Measurements from ENCODE around the gene HNRNPUL2. TPM values are rescaled to one million over a fixed set of nuclear protein-coding genes. Genes with fewer than 3 reads are reported as not detected.
A peak's percentile ranks its signal among the peaks of the same experiment; 100 is the strongest.

Gene HNRNPUL2
- total and polyA plus RNA-seq, 12 donors, result 9.6 to 40.2 (median 23.3) TPM

GRCh38 chr11:62755086-62755615 lies 27.9 kb upstream of the HNRNPUL2 start:
- no peaks in the 10 kb centered on the region for H3K9me3 ChIP-seq (replicated peaks in 1 of 3)
- intact Hi-C loops (cut with DNase I), result no loop called here
- peaks cover 0 to 9% of the 10 kb centered on the region in 2 donors for H3K36me3 ChIP-seq (replicated peaks in 1 of 2)
- H3K4me1 ChIP-seq (replicated peaks in 1 of 2), result peaks cover 5 to 16% of the 10 kb centered on the region in 2 donors
- no peak for DNase-seq
- no peak overlapping the region for H3K4me3 ChIP-seq
- no peaks in the 10 kb centered on the region for H3K27me3 ChIP-seq
- TF ChIP-seq POLR2A (IDR thresholded peaks at IDR 0.05), result no peak
- no peak for TF ChIP-seq CTCF (IDR thresholded peaks at IDR 0.05)
- no peak overlapping the region for H3K27ac ChIP-seq
- WGBS, 4 donors, result 76 to 83% (median 80%) methylated on average over 10 of the region's 10 CpGs

GRCh38 chr11:62753736-62754603 lies 26.7 kb upstream of the HNRNPUL2 start, which contains the start of gene ZBTB3:
Gene ZBTB3 (minus strand): TSS chr11:62754160. CDS start chr11:62753664, 496 bp downstream.
- H3K36me3 ChIP-seq (replicated peaks in 1 of 2), result peaks cover 0 to 11% of the 10 kb centered on the region in 2 donors
- 1% methylated on average over 44 to 47 of the region's 47 CpGs for WGBS, 4 donors

GRCh38 chr11:62752994-62753735 lies 25.9 kb upstream of the HNRNPUL2 start:
- no peaks in the 10 kb centered on the region for H3K9me3 ChIP-seq (replicated peaks in 1 of 3)
- H3K4me3 ChIP-seq, result peak overlapping the region in 2 of 4 donors; percentile 80 to 83
- DNase-seq, result peak in 1 of 7 donors; percentile 35
- H3K27me3 ChIP-seq, result no peaks in the 10 kb centered on the region
- WGBS, 4 donors, result 81 to 93% (median 83%) methylated on average over 10 to 15 of the region's 15 CpGs
- peaks cover 0 to 13% of the 10 kb centered on the region in 2 donors for H3K36me3 ChIP-seq (replicated peaks in 1 of 2)
- H3K27ac ChIP-seq, result peak overlapping the region in 3 of 5 donors; percentile 90 to 97 (median 91)
- peaks cover 5 to 16% of the 10 kb centered on the region in 2 donors for H3K4me1 ChIP-seq (replicated peaks in 1 of 2)
- intact Hi-C loops (cut with DNase I), result no loop called here
- no peak for TF ChIP-seq POLR2A (IDR thresholded peaks at IDR 0.05)
- no peak for TF ChIP-seq CTCF (IDR thresholded peaks at IDR 0.05)

More at GRCh38 chr11:62753736-62754603, 26.7 kb upstream of the HNRNPUL2 start, which contains the start of gene ZBTB3:
- peak within 1 kb of the TSS; percentile 87 to 97 (median 91) for H3K27ac ChIP-seq
- peak within 1 kb of the TSS in 3 of 4 donors; percentile 68 to 83 (median 80) for H3K4me3 ChIP-seq
- DNase-seq, result peak; percentile 96 to 99 (median 99)
- H3K27me3 ChIP-seq, result no peaks in the 10 kb centered on the region
- no peaks in the 10 kb centered on the region for H3K9me3 ChIP-seq (replicated peaks in 1 of 3)
- peaks cover 5 to 16% of the 10 kb centered on the region in 2 donors for H3K4me1 ChIP-seq (replicated peaks in 1 of 2)
- peak in 3 of 6 experiments; percentile 24 to 43 (median 36) for TF ChIP-seq CTCF (IDR thresholded peaks at IDR 0.05)
- peak; percentile 41 to 82 for TF ChIP-seq POLR2A (IDR thresholded peaks at IDR 0.05)
- intact Hi-C loops (cut with DNase I), result no loop called here

All from adrenal gland (tissue), 12 donors.